NCI-H774 (cell line): ENCODE data around the gene OR1S1.
"Not testable (repeated sequence)": the region's sequence is repeated elsewhere in the genome, so short reads cannot be mapped to it uniquely, and the experiment has no call there.

Source experiments
- DNase-seq: peaks from one replicate; lab custom pipeline; 2025; lab: John Stamatoyannopoulos, UW

OR1S1 gene

DNA sequence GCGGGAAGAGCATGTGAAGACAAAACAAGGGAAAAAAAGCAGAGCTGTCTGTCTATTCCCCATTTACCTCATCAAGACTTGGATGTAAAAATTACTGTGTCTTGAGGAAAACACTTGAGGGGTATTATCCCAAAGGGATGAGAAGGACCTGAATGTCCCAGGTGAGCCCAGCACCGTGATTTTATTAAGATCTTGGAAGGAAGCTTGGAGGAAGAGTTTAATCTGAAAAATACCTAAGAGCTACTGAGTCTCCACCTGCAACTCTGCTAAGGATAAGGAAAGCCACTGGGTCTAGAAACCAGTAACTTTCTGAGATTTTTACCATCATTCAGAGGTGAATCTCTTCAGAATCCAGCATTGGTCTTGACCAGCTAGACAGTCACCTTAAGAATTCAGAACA lies at the start of gene OR1S1:
OR1S1 (plus strand) TSS at position 301 of the 400 bp plus-strand sequence.
- DNase-seq, result not testable (repeated sequence)

DNA sequence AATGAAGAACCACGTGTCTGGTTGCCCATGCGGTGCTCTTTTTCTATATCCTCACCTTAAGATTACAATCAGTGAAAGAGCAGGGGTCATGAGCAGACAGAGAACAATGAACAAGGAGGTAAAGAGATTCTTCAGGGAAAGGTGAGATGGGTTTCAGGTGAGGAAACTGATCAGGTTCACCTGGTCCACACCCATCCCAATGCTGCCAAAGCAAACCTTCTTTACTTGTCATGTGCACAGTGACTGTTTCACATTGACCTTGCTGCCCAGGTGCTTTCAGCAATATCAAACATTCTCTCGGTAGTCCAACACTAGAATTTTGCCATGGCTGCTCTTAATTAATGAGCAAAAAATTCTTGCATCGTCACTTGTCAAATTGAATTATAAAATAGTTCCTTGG lies 48.1 kb upstream of the OR1S1 start:
- no peak for DNase-seq

DNA sequence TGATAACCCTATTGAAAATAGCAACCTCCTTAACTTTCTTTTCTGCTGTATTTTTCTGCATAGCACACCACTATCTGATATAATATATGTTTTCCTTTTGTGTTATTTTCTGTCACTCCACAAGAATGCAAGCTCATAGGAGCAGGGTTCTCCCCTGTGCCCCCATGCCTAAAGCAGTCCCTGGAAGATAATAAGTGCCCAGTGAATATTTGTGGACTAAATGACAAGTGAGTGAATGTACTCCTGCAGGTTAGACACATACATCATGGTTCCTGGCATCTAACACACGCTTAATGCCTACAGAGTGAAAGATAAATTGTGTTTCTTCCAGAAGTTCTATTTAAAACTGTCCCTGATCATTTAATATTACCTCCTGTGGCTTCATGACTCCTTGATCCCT lies 47.5 kb upstream of the OR1S1 start:
- DNase-seq, result no peak

DNA sequence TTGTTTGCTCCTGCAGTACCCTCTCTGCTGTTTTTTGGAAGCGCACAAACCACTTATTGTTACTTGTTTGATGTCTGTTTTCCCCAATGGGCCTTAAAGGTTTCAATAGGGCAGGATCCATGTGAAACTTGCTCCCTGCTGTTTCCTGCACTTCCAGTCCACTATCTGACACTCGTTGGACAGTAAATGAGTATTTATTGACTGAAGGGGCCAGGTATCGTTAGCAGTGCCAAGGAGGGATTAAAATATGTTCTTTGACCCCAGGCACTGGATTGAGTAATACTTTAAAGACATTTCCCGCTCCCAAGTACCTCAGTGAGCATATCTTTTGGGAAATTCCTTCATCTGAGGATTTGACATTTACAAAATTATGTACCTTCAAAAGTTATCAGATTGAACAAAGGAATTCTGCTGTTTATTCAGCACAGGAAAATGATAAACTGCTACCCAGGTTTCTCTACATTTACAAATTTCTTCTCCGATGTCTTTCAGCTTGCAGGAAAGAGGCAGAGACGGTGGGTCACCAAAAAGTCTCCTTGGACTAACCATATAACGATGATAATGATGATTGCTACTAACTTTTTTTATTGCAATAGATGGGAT lies 46.9 kb upstream of the OR1S1 start:
- no peak for DNase-seq

DNA sequence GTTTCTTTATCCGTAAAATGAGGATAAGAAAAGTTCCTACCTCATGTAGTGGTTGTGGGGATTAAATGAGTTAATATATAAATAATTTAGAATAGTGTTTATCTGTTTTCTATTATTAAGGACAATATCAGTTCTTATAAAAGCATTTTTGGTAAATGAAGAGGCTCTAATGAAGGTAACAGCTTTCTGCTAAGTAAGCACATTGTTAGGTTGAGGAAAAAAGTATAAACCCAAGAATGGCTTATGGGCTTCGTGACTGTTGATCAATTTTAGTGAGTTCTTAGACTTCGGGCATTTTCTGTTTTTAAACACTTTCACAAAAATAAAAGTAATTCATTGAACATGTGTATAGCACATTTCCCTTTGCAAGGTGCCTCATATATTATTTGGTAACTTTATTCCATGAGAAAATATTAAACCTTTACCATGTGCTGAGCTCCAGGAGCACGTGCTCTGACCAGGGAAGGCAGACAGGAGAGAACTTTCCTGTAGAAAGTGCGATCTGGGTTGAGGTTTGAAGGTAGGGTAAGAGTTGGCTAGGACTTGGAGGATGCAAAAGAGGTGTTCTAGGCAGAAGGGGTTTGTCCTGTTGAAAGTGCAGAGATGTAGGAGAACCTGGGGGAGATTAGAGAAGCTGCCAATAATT lies 35.0 kb upstream of the OR1S1 start:
- DNase-seq, result no peak

DNA sequence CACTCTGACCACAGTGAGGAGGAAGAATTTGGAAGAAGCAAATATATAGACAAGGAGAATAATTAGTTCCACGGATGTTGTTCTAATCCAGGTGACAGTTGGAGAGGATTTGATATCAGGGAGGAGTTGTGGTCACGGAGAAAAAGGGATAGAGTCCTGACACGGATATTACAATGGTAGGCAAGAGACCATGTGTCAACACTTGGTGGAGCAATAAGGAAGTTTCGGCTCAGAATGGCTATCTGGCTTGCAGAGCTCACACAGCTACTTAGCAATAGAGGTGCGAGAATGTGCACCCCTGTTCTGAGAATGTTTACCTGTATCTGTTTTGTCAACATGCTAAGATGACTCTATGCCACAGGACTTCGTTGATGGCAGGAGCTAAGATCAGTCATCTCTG lies 34.1 kb upstream of the OR1S1 start:
- DNase-seq, result no peak

DNA sequence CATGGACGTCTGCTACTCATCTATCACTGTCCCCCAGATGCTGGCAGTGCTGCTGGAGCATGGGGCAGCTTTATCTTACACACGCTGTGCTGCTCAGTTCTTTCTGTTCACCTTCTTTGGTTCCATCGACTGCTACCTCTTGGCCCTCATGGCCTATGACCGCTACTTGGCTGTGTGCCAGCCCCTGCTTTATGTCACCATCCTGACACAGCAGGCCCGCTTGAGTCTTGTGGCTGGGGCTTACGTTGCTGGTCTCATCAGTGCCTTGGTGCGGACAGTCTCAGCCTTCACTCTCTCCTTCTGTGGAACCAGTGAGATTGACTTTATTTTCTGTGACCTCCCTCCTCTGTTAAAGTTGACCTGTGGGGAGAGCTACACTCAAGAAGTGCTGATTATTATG lies 32.9 kb upstream of the OR1S1 start:
- no peak for DNase-seq

DNA sequence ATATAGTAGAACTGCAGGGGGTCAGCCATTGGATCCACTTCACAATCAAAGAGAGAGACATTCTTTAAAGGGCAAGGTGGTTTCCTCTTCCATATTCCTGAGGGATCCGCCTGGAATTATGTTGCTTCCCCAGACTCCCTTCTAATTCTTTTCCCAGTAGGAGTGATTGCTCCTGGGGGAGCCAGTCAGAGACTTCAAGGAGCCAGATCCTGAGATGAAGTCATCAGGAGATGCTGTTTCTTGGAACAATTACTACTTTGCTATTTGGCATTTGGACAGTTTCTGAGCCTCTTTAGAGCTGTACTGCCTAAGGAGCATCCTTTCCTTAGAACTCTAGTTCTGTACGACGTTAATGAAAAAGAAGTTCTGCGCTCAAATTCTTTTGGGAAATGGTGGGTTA lies 25.6 kb upstream of the OR1S1 start:
- no peak for DNase-seq

DNA sequence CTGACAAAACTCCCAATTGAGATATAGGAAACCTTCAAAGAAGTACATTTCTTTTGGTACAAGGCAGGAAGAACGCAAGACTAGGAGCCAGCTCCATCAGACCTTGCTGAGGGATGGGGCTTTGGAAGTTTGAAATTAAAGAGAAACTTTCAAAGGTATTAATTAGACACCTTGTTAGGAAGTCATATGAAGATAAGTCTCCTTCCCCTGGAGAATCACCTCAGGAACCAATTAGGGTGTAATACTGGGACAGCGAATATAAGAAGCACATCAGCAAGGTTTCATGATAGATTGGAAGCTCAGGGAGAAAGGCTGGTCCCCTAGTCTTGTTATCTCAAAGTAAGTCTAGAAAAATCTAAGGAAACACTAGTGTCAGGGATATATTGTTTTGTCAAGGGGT lies 23.8 kb upstream of the OR1S1 start, which contains the start of gene OR9Q2:
OR9Q2 (plus strand) TSS at position 301 of the 400 bp plus-strand sequence. CDS start 1,421 bp downstream, outside the sequence.
- DNase-seq, result no peak

DNA sequence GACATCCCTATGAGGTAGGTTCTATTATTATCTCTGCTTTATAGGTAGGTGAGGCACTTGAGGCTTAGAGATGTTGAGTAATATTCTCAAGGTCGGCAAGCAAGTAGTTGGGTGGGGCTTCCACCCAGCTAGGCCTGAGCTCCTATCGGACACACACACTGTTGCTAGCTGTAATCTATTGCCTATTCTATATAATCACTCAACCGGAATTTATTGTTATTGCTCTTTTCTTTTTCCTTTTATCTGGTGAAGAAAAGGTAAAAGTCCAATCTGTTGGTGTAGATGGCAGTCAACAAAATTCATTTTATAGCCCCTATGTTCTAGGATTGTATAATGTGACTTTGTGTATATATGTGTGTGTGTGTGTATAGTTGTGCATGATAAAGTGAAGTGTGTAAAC lies 20.3 kb upstream of the OR1S1 start:
- no peak for DNase-seq

DNA sequence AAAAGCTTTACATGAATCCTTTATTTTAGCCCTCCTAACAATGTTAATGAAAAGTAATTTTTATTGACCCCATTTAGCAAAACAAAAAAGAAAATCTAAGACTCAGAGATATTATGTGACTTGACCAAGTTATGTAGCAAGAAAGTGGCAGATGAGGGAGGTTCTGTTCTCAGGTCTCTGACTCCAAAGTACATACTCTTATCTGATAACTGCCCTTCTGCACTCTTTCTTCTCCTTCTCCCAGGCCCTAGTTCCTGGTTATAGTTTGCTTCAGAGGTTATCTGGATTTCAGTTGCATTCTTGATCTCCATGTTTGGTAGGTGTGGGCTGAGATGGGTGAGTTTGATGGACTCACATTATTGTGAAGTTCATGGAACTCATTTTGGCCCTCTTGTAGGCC lies 19.1 kb upstream of the OR1S1 start:
- no peak for DNase-seq

DNA sequence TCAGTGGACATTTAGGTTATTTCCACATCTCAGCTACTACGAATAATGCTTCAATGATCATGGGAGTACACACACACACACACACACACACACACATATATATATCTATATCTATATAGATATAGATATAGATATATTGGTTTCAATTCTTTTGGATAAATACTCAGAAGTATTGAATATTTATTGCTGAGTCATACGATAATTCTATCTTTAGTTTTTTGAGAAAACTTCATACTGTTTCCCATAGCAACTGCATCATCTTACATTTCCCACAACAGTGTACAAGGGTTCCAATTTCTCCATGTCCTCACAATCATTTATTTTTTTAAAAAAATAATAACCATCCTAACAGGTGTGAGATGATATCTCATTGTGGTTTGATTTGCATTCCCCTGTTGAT lies 16.6 kb upstream of the OR1S1 start:
- no peak for DNase-seq

DNA sequence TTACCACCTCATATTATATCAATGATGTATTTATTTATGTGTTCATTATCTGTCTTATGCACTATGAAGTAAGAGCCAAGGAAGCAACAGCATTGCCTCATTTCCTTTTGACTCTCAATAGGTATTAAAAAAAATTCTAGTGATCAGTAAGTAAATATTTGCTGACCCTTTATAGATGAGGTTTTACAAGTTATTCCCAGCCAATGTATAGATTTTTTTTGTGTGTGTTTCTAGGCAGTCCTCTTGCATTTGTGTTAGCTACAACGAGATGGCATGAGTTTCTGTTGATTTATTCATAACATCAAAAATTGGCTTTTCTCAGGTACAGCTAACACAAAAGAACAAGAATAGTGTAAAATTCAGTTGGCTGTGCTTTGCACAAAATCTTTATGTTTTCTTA lies 13.2 kb upstream of the OR1S1 start:
- no peak for DNase-seq

DNA sequence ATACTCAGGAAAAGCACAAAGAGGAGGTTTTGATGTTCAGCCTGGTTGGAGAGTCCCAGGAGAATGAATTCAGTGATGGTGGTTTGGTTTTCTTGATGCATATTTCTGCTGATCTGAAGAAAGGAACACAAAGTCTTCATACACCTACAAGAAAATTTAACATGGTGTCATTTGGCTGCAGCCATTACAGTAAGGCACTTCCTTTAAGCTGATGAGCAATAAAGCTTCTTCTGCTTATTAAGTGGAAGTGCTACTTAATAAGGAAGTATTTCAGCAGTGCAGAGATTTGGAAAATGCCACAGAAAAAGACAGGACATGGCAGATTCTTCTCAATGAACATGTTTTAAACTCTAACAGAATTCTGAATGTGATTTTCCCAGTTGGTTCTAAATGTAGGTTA lies 8.5 kb upstream of the OR1S1 start, which contains the start of gene OR1S2:
OR1S2 (minus strand) TSS at position 101 of the 400 bp plus-strand sequence; CDS start at position 101, 0 bp downstream.
- no peak for DNase-seq

DNA sequence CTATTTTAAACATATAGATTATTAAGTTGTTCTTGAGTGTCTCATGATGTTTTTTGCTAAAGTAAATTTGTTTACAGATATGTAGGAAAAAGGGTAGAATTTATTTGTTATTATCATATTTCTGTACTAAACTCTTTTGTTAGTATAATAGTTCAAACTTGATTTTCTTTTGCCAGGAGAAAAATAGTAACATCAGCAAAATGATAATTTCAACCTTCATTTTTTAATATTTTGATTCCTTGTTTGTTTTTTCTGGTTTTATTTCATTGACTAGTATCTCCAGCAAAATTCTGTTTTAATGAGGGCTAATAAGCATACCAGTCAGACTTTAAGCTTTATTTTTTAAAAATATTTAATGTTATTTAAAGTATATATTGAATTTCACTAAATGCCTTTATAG lies 4.0 kb downstream of the OR1S1 start:
- no peak for DNase-seq

DNA sequence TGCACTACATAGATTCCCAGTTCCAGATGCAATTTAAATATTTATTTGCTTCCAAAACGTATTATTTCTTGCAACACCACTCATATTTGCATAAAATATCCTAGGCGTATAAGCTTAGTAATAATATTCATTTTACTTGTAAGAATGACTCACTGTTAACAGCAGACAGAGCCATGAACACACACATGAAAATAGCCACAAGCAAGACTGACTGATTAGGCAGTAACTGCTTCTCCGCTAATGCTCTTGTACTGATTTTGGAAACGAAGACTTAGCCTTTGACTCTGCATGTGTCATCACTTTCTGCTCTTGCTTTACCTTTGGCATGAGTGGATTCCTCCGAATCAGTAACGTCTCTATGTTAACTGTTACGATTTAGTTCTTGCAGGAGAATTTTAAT lies 10.2 kb downstream of the OR1S1 start:
- no peak for DNase-seq

DNA sequence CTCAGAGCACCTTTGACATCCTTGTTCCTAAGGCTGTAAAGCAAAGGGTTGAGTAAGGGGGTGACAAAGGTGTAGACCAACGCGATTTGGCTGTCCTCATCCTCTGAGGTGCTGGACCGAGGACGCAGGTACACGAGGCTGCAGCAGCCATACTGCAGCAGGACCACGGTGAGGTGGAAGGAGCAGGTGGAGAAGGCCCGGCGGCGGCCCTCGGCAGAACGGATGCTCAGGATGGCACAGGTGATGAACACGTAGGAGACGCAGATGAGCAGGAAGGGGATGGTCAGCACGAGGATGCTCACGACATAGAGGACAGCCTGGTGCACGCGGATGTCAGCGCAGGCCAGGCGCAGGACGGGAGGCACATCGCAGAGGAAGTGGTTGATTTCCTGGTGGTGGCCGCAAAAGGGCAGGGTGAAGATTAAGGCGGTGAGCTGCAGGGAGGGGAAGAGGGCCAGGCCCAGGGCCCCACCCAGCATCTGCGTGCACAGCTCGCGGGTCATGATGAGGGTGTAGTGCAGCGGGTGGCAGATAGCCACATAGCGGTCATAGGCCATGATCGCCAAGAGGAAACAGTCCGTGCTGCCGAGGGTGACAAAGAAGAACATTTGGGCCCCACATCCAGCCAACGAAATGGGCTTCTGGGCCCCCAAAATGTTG lies 15.6 kb downstream of the OR1S1 start:
- no peak for DNase-seq

DNA sequence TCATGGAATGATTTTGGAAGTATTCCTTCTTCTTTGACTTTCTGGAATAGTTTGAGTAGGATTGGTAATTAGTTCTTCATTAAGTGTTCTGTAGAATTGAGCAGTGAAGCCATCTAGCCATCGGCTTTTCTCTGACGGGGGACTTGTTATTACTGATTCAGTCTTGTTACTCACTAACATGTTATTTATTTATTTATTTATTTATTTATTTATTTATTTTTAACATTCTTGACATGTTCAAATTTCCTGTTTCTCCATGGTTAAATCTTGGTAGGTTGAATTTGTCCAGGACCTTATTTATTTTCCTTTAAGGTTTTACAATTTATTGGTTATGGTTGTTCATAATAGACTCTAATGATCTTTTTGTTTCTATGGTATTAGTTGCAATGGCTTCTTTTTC lies 31.4 kb downstream of the OR1S1 start:
- DNase-seq, result no peak

DNA sequence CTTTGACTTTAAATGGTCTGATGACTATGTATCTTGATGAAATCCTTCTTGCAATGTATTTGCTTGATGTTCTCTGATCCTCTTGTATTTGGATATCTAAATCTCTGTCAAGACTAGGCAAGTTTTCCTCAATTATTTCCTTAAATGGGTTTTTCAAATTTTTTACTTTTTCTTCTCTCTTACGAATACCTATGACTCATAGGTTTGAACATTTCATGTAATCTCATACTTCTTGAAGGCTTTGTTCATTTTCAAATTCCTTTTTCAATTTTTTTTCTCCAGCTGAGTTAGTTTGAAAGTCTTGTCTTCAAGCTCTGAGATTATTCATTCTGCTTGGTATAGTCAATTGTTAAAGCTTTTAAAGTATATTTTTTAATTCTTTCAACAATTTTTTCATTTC lies 42.4 kb downstream of the OR1S1 start:
- DNase-seq, result no peak

DNA sequence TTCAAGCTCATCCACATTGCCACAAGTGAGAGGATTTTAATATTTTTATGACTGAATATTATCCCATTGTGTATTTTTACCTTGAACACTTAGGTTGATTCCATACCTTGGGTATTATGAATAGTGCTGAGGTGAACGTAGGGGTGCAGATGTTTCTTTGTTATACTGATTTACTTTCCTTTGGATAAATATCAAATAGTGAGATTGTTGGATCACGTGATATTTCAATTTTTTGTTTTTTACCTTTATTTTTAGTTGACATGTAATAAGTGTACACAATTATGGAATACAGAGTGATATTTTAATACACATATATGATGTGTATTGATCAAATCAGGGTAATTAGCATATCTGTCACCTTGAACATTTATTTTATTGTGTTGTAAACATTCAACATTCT lies 47.5 kb downstream of the OR1S1 start:
- DNase-seq, result no peak
